GM18505 (cell line): Measurements from ENCODE around the gene PAM.

Experiments used
- ATAC-seq: cut with Tn5 transposase; IDR thresholded peaks from one replicate; pipeline ENCODE4 v1.9.1; 2021; ENCODE audit not compliant: unreplicated experiment
- POLR2A ChIP-seq: IDR thresholded peaks from 4 replicates; pipeline ENCODE4 v1.6.1; 2011; ENCODE audit warnings: borderline replicate concordance; ENCODE audit not compliant: insufficient read depth, insufficient read length; ENCODE audit errors: extremely low read depth

Gene PAM

DNA sequence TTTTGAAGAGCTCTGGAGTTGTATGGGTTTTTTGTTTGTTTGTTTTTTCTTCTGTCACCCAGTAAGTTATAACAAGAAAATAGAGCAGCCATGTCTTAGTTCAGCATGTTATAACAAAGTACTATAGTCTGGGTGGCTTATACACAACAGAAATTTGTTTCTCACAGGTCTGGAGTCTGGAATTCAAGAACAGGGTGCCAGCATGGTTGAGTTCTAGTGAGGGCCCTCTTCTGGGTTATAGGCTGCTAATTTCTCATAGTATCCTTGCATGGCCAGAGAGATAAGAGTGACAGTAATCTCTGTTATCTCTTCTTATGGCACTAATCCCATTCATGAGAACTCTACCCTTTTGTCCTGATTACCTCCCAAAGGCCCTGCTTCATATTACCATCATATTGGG, 250.2 kb downstream of the PAM start:
- ATAC-seq = no peak
- TF ChIP-seq POLR2A = no peak

DNA sequence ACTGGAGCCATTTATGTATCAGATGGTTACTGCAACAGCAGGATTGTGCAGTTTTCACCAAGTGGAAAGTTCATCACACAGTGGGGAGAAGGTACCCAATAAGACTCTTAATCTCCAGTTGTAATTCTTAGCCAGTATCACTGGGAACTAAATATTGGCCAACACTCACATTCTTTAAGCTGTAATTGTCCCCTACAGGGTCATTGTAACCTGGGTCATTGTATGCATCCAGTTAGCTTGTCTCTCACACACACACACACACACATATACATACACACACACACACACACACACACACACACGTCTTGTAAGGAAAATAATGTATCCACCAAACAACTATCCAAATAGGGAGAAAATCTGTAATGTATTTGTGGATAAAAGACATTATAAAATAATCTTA, 251.8 kb downstream of the PAM start:
- TF ChIP-seq POLR2A = no peak
- ATAC-seq = no peak

DNA sequence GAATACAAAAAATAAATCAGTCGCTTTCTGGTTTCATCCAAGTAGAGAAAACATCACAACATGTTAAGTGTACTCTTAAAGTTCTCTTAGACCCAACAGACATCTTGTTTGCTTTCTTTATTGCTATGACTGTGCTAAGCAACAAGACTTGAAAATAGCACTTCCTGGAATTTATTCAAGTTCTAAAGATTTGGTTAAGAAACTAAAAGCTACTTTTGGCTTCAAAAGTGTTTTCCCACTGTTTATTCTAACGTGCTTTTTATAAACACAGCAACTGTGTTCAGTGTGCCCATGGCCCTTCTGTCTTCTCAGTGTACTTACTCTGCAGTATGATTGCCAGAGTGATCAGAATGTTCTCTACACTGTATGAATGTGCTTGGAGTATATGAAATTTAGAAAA, 255.1 kb downstream of the PAM start:
- ATAC-seq = no peak
- no peak for TF ChIP-seq POLR2A

DNA sequence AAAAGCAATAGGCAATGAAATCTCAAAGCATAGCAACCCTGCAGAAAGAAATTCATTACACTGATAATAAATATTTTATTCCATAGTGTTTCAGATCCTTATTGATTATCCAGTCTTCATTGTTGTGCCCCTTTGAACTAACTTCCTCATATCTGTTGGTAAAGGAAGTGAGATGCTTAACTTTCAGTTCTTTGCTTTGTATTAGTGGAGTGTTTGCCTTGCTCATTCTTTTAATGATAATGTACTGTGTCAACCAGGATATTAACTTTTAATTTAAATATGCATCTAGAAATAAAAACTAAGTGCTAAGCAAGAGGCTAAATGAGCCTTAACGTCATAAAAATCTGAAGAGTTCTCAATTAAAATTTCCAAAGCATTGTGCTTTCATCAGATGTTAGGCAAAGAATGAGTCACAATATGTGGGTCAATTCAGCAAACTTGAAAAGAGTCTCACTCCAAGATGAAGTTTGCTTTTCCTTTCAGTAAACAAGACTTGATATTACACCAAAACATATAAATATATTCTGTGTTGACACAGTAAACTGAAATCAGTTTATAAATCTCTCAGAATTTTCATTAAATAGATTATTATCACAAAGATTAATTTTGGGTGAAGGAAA, 258.9 kb downstream of the PAM start:
- ATAC-seq = no peak

DNA sequence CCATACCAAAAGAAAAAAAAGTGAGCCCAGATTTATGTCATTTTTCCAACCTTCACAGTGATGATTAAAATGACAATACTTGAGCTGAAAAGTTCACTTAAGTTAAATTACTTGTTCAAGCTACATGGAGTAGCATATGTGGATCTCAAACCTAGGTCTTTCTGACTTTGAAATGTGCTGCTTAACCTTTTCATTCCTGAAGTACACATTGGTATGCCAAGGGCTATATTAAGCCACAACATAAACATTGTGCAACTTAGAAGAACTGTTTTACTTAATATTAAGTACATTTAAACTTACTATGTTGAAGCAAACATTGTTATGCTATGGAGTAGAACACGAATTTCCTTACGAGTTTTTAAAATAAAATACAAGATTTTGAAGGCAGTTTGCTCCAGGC, 259.9 kb downstream of the PAM start:
- no peak for TF ChIP-seq POLR2A
- no peak for ATAC-seq

More for the DNA sequence above, 258.9 kb downstream of the PAM start:
- no peak for TF ChIP-seq POLR2A

DNA sequence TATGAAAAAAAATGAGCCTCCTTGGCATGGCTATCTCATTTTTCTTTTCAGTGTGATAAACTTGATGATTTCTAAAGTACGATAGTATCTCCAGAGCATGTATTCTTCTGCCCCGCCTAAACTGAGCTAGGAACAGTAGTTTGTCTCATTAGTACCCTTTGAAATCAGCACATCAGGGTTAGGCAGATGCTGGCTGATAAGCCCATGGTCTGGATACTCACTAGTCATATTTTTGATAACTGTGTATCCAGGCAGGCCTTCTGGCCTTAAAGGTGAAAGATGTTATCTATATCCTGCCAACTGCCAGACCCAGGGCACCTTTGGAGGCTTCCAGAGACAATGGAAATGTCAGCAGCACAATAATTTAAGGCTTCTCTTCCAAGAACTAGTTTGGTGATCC, 261.1 kb downstream of the PAM start:
- no peak for ATAC-seq

DNA sequence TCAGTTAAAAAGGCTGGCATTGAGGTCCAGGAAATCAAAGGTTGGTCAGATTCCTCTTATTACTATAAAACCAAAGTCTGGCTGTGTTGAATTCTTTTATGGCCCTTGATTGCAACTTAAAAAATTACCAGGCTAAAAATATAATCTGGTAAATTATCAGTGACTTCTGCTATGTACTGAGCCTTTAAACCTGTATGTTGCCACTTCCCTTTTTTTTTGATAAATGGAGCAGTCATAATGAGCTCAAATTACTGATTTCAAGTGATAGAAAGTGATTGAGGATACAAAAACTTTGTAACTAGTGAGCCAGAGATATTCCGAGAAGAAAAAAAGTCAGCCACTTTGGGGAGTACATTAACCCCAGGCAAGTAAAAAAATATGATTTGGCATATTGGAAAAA, 264.7 kb downstream of the PAM start:
- no peak for TF ChIP-seq POLR2A
- no peak for ATAC-seq

More for the DNA sequence above, 261.1 kb downstream of the PAM start:
- no peak for TF ChIP-seq POLR2A

DNA sequence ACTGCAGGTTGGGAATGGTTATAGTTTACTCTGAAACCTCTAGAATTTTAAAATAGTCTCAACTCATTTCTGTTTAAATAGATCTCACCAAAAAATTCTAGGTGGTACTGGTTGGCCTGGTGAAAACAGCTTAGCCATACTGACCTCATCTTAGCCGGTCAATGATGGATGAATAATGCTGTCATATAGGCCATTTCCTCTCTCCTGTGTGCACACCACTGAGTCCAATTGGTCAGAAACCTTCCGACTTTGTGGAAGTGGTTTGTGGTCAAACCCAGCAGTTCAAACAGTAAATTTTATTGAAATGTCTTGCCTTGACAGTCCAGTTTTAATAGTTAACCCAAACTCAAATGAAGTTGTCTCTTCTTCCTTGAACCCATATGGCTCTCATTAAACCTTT, 266.2 kb downstream of the PAM start:
- TF ChIP-seq POLR2A = no peak
- peak; percentile 84 for ATAC-seq

DNA sequence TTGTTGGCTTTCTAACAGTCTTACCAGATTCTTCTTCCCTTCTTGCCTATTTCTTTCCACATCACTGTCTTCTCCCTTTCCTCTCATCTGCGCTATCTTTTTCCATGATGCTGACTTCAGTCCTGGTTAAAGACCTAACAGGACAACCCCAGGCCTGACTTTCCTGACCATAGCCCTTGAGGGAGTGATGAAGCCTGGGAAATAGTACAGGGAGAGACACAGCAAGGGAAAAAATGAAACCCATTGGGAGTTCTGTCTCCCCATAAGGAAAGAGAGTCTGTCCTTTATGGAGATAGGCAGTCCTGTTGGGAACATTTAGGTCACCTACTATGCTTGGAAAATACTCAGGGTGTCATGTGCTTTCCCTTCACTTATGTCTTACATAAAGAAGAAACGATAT, 272.2 kb downstream of the PAM start:
- no peak for ATAC-seq
- TF ChIP-seq POLR2A = no peak

DNA sequence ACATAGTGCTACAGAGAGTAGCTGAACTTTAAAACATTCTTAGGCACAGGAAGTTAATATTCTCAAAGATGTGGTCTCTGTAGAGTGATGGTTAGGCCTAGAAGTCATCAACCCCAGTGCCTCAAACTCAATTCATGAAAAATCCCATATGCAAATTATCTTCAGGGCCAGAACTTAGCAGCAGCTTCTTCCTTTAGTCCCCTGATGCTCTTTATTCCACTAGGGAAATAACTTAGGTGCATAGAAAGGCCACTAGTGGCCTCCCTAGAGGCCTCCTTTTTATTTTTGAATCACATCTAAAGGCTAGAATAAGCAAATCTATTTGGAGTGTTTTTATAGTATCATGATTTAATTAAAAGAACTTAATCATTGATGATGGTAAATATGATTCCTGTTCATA, 276.5 kb downstream of the PAM start:
- TF ChIP-seq POLR2A = no peak
- peak; percentile 68 for ATAC-seq

DNA sequence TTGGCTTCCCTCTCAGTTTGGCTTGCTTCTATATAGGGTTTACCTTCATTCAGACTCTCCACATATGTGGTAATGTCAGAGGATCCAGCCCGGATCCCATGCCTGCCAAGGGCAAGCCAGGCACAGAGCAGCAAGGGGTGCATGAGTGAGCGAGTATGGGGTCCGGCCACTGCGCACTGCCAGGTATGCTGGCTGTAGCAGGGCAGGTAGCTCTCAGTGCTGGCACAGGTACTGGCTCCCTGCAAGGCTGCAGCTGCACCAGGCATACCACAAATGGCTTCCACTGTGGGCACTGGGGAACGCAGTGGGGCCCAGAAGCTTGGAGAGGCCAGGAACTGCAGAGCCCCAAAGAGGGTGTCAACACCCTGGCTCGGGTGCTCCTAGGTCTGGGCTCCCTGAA, 278.6 kb downstream of the PAM start:
- no peak for ATAC-seq

DNA sequence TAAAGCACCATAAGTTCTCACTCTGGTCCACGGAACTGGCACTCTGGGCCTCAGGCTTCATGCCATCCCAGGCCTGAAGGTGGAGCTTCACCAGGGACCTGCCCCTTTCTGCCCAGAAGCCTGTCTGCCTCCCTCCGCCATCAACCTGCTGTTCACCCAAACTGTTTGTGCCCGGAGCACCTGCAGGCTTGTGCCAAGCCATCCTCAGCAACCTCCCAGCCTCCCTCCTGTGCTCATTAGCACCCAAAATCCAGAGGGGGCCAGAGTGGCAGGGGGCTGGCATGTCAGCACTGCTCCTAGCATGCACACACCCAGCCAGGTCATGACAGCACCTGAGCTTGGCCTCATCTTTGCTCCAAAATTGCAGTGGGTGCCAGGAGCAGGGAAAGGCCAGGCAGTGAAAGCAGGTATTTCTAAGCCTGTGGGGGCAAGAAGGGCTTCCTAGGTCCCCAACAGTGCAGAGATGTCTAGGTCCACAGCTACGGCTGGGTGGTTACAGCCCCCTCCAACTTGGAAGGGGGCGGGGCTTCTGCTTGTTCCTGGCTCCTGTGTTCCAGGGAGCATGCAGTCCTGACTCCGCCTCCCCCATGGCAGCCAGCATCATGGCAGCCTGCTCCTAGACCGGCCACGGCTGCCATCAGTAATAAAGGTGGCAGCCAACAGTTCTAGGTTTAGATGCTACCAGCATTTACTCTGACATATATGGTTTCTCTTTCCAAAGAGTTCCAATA, 279.7 kb downstream of the PAM start:
- no peak for TF ChIP-seq POLR2A
- no peak for ATAC-seq

More for the DNA sequence above, 278.6 kb downstream of the PAM start:
- no peak for TF ChIP-seq POLR2A

DNA sequence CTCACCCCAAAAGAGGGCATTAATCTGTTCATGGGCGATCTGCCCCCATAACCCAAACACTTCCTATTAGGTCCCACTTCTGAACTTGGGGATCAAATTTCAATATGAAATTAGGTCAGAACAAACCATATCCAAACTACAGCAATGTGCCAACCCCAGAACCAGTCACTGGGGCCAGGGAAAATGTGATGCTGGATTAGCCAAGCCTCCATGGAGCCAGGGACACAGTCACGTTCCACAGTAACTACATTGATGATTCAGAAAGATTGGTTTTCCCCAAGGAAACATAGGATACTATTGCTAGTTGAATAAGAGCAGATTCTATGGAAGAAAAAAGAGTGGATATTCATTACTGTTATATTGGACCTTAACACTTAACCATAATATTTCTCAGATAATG, 280.6 kb downstream of the PAM start:
- no peak for ATAC-seq

DNA sequence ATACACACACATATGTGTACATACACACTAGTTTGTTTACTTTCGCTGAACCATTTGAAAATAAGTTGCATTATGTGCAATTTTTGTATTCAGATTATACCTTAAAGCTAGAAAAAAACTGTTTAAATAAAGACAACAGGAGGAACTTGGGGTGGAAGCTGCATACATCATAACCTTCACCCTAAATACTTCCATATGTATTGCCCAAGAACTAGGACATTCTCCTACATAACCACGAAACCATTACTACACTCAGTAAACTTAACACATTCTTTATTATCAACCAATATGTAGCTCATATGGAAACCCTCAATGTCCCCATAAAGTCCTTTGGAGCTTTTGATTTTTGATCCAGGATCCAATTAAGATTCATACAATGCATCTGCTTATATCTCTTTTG, 281.5 kb downstream of the PAM start:
- ATAC-seq = no peak
- TF ChIP-seq POLR2A = no peak

More for the DNA sequence above, 280.6 kb downstream of the PAM start:
- no peak for TF ChIP-seq POLR2A
